NCI-H774 (cell line): Measurements from ENCODE around the gene DSTN.

Experiments
- DNase-seq: peaks from one replicate; lab custom pipeline; 2025; lab: John Stamatoyannopoulos, UW

DSTN gene

GRCh38 chr20:17549131-17549530 lies 20.7 kb upstream of the DSTN start:
- DNase-seq, result no peak

DNA sequence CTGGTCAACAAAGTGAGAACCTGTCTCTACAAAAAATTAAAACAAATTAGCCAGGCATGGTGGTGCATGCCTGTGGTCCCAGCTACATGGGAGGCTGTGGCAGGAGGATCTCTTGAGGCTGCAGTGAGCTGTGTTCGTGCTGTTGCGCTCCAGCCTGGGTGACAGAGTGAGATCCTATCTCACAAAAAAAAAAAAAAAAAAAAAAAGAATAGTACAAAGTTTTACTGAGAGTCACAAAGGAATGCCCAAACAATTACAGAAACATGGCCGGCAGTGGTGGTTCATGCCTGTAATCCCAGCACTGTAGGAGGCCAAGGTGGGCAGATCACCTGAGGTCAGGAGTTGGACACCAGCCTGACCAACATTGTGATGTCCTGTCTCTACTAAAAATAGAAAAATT lies 14.8 kb upstream of the DSTN start:
- no peak for DNase-seq

- peak; percentile 40 for DNase-seq
These were observed 12.8 kb upstream of the DSTN start for GRCh38 chr20:17556837-17557674.

DNA sequence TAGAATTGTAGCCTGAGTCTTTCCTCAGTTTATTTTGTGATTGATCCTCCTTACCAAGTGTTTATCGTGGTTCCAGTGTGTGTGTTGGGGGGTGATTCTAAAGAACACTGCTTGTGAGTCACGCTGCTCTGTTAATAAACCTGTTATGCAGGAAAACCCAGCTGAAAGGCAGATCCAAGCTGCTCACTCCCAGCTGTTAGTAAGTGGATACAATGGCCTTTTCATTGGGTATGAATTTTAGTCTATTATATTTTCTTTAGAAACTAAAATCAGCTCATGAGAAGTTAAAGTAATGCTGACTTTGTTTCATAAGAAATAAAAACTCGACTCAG lies 12.2 kb upstream of the DSTN start:
- DNase-seq, result peak; percentile 45

DNA sequence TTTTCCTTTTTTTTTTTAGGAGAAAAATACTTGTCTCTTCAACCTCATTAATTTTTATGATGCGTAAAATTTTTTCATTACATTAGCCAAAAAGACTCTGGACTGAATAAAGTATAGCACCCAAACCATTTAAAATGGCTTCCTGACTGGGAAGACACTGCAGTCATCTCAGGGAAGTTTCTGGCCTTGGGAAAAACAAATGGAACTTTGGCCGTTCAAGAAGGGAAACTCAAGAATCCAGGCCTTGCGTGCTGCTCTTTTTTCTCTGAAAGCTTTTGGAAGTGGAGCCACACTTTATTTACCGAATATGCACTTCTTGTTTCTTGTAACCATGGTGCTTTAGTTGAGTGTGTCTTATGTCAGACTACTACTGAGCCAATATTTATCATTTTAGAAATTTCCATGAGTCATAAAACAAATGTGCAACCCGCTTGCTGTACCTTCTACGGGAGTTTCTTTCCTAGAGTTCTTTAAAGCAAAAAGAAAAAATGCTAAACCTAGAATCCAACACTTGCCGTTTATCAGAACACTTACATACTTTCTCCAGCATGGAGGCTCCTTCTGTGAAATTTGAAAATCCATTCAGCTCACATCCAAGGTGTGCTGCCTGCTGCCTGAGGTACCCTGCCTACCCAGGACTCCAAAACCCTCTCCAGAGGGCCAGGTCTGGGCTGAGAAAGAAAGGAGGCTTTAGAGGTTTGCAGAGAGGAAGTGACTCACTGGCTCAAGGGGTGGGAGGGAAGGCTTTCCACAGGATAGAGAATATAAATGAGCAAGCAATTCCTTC lies 11.5 kb upstream of the DSTN start:
- peak; percentile 27 for DNase-seq

DNA sequence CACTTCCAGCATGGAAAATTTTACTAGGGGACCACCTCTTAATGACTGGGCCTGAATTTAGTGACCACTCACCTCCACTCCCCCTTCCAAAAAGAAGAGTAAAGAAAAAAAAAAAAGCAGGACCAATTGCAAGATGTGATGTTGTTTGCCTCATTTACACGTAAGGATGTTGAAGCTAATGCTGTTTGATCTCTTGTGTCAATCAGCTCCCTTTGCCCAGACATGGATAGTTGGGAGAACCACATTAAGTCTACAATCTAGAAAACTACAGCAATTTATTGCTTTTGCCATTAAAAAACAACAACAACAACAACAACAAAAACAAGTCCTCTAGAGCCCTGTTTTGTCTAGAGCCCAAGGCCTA lies 11.0 kb upstream of the DSTN start:
- DNase-seq, result no peak

- DNase-seq, result no peak
These were observed 10.5 kb upstream of the DSTN start for GRCh38 chr20:17559338-17559737.

DNA sequence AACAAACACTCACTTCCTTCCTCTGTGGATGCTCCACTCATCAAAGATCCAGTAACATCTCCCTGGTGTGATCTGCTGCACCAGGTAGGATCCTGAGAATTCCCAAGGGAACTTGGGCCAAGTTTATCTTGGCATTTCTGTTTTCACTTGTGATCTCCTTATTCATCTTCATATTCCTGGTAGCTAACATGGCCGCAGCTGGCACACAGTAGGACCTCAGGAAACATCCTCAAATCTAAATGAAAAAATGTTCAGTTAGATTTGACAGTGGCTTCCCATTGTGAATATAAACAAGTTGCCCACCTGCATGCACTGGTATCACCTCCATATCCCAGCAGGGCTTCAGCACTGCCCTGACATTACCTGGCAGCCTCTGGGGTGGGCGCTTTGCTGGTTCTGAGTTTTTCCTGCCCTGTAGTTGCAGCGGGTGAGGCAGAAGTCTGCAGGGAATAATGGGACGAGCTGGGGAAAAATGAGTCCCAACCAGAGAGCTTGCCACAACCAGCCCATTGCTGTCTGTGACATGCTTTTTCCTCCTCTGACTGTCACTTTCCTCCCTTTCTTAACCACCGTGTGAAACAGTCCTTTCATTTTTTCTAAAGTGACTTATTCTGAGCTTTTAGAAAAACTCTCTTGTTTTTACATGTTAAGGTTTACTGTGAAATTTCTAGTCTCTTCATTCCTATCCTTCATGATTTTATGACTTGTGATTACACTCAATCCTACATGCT lies 9.4 kb upstream of the DSTN start:
- DNase-seq, result no peak

DNA sequence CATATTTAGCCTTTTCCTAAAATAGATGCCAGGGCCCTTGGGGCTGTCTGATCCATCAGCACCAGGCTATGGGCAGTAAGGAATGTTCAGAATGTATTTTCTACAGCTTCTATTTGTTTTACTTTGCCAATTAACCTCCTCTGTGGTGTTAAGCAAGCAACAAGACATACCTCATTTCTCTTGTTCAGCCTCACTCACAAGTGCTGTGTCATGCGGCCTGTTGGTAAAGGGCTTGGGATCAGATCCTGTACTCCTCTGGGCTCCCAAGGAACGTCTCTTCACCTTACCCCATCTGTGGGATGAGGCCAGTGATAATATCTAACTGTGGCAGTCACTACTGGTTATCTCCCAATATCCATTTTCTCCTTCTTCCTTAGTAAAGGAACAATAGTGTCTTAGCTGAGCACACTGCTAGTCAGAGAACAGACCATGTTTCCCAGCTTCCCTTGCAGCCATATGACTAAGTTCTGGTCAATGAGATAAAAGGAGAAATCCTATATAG lies 7.0 kb upstream of the DSTN start:
- no peak for DNase-seq

GRCh38 chr20:17565169-17565845 lies 4.6 kb upstream of the DSTN start:
- DNase-seq, result no peak

- DNase-seq, result no peak
These were observed 3.5 kb upstream of the DSTN start for GRCh38 chr20:17566345-17566744.

DNA sequence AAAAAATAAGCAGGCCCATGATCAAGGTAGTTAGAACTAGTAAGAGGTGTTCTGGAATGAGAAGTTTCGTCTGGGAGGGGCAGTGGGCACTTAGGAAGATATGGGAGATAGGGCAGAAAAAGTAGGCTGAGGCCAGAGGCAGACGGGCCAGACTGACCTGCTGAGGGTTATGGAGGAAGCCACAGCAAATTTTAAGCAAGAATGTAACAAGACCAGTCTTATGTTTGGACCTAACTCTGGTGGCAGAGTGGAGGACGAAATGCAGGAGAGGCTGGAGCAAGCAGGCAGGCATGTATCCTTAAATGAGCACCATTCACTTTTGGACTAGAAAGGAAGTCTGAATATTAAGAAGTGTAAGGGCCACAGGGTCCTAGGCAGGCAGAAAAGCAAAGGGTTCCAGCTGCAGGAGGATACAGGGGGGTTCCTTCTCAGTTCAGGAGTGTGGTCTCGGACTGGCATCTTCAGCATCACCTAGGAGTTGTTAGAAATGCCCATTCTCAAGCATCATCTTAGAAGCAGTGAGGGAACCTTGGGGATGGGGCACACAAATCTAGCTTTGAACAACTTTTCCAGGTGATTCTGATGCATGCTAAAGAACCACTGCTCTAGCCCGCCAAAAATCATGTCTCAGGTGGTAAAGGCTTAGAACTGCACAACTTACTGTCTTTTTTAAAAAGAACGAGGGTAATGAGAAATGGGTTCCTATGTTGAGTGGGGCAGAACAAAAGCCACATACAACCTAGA lies 1.7 kb upstream of the DSTN start:
- DNase-seq, result no peak

- DNase-seq, result peak; percentile 49
These were observed 828 bp upstream of the DSTN start for GRCh38 chr20:17568972-17569521.

DNA sequence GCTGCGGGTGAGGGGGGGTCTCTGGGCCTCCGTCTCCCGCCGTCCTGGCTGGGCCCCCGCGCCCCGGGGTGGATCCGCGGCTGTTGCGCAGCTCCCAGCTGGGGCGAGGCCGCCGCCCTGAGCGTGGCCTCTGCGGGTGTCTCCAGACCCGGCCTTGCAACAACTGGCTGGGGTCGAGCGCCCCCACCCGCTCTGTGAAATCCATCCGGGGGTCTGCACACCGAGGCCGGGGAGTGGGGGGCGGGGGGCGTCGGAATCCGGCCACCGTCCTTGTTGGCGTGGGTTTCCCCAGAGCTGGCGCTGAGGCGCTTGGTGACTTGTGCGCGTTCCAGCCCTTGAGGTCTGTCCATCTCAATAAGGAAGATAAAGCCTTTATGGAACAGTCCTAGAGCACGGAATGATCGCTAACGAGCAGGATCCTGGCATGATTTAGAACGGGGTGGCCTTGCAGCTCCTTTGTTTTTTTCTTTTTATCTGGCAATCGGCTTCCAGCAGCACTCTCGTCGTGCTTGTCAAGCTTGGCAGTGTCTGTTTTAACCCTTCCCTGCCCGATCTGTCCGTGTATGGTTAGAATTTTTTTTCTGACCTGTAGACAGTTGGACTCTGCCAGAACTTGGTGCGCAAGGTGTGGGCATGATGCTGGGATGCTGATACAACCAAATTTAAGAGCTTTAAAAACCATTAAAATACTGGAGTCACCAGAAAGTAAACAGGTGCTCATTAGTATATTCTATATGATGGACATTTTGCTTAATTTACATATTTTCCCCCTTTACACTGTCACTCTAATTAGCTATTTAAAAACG lies 675 bp downstream of the DSTN start:
- peak; percentile 7 for DNase-seq

DNA sequence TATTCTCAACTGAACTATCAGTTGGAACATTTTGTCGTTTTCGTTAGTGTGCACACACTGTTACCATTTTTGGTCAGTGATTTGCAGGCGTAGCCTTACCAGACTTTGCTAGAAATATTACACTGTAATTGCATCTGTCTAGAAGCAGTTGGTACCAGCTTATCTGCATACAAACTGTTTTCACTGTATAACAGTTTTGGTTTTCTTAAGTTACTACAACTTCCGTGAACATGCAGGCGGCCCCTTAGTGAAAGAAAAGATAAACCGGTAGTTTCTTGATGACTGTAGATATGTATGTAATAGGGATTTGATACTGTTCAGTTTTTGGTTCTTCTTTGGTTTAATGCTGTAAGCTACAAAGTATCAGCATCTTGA lies 1.3 kb downstream of the DSTN start:
- DNase-seq, result no peak

DNA sequence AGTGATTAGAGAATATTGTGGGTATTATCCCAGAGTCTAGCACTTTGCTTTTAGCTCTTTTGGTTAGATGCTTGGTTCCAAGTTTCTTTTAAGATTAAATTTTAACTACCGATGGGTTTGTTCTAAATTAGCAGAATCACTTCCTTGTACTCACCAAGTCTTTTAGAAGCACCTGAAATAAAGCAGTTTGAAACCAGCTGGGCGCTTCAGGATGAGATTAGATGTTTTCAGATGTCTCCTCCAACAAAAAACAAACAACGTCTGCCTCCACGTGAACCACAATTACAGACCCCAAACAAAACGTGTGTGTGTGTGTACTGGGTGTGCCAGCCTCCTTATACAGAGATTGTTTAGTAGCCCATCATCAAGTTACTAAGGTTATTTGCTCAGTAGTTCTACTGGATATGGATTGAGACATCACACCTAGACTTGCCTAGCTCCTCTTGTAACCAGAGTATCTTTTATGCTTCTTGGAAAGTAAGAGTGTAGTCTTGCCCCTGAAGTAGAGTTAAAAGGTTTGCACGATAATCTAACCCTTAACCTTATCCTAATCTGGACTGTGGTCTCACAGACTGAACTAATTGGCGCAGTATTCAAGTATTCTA lies 2.3 kb downstream of the DSTN start:
- DNase-seq, result no peak

- DNase-seq, result no peak
These were observed 3.6 kb downstream of the DSTN start for GRCh38 chr20:17573463-17573862.

GRCh38 chr20:17576215-17576614 lies 6.3 kb downstream of the DSTN start:
- no peak for DNase-seq

GRCh38 chr20:17579369-17580039 lies 9.6 kb downstream of the DSTN start:
- no peak for DNase-seq
